Measurements from ENCODE around the gene IL21R.
"Not testable (repeated sequence)": the region's sequence is repeated elsewhere in the genome, so short reads cannot be mapped to it uniquely, and the experiment has no call there.

IL21R gene

GRCh38 chr16:27427538-27427937, 25.6 kb downstream of the IL21R start:
- DNase-seq (ENCODE audit: low read depth in 2 of 2) = no peak

- no peak for DNase-seq (ENCODE audit: low read depth in 2 of 2)
Measured at GRCh38 chr16:27428026-27428785, 26.2 kb downstream of the IL21R start.

DNA sequence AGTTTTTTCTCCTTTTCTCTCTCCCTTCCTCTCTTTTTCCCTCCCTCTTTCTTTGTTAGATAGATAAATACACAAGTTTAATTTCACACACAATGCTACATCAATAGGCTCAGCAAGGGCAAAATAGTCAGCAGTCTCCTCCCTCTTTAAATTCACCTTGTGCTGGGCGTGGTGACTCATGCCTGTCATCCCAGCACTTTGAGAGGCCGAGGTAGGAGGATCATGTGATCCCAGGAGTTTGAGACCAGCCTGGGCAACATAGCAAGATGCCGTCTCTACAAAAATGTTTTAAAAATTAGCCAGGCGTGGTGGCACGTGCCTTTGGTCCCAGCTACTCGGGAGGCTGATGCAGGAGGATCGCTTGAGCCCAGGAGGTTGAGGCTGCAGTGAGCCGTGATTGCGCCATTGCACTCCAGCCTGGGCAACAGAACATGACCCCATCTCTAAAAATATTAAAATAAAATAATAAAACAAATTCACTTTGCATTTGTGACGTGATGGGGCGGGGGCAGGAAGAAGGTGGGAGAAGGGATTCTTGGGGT, 27.4 kb downstream of the IL21R start:
- DNase-seq (ENCODE audit: low read depth in 2 of 2) = no peak

DNA sequence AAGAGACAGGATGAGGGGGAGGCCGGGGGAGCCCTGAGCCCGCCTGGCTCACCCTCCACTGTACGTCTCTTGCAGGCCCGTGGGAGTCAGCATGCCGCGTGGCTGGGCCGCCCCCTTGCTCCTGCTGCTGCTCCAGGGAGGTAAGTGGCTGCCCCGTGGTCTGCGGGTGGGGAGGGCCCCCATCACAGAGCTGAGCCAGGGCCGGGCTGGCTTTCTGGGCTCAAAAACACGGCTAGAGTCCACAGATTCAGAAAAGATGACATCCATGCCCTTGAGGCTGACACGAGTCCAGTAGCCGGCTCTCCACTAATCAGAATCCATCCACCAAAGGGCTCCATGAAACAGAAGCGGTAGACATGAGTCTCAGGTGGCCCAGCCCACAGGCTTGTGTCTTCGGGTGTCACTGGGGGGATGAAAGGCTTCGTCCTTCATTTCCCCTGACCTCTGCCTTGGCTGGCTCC, 28.0 kb downstream of the IL21R start:
- no peak for DNase-seq (ENCODE audit: low read depth in 2 of 2)

DNA sequence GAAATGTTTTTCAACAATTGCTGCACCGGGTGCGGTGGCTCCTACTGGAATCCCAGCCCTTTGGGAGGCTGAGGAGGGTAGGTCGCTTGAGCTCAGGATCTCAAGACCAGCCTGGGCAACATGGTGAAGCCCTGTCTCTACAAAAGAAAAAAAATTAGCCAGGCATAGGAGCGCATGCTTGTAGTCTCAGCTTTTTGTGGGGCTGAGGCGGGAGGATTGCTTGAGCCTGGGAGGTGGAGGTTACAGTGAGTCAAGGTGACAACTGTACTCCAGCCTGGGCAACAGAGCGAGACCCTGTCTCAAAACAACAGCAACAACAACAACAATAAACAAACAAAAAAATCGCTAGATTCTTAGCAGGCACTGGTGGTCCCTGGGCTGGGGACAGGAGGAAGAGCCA, 28.5 kb downstream of the IL21R start:
- no peak for DNase-seq (ENCODE audit: low read depth in 2 of 2)

- no peak for DNase-seq (ENCODE audit: low read depth in 2 of 2)
Measured at GRCh38 chr16:27430923-27431484, 29.0 kb downstream of the IL21R start.

GRCh38 chr16:27431773-27432532, 30.0 kb downstream of the IL21R start:
- DNase-seq (ENCODE audit: low read depth in 2 of 2) = no peak

GRCh38 chr16:27432558-27432957, 30.6 kb downstream of the IL21R start:
- no peak for DNase-seq (ENCODE audit: low read depth in 2 of 2)

- DNase-seq (ENCODE audit: low read depth in 2 of 2) = not testable (repeated sequence)
Measured at GRCh38 chr16:27433191-27433590, 31.2 kb downstream of the IL21R start.

DNA sequence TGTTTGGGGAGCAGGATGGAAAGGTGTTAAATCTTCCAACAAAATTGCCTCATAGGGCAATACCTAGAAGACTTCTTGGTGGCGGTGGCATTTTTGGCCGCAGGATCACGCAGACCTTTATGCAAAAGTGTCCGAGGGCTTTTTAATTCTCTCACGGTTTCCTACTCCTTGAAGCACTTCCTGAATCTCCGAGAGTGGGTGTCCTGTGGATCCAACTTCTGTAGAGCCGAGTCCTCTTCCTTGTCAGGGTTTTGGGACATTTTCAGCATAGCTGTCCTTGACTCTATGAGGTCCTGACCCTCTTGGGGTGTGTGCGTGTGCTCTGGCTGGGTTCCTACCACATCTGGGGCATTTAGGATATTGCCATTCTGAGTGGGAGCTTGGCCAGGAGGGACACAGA, 31.7 kb downstream of the IL21R start:
- no peak for DNase-seq (ENCODE audit: low read depth in 2 of 2)

GRCh38 chr16:27434141-27435051, 32.4 kb downstream of the IL21R start:
- DNase-seq (ENCODE audit: low read depth in 2 of 2) = no peak

GRCh38 chr16:27435146-27435545, 33.2 kb downstream of the IL21R start:
- not testable (repeated sequence) for DNase-seq (ENCODE audit: low read depth in 2 of 2)

- DNase-seq (ENCODE audit: low read depth in 2 of 2) = no peak
Measured at GRCh38 chr16:27436065-27436464, 34.1 kb downstream of the IL21R start.

DNA sequence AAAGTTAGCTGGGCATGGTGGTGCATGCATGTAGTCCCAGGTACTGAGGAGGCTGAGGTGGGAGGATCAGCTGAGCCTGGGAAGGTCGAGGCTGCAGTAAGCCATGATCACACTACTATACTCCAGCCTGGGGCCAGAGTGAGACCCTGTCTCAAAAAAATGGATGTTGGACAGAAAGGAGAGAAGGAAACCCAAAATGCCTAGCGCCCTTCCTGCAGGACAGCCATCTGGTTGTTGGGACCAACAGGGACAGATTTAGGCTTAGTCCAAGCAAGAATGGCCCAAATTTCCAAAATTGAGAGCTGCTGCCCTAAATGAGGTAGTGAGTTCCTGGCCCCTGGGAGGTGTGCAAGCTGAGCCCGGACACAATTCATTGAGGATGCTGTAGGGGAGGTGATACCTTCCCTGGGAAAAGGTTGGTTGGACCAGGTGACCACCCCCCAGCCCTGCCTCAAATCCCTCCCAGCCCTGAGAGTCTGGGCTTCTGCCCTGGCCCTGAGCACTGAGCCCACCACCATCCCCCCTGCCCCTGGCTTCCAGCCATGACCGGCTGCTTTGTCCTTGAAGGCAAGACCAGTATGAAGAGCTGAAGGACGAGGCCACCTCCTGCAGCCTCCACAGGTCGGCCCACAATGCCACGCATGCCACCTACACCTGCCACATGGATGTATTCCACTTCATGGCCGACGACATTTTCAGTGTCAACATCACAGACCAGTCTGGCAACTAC, 35.1 kb downstream of the IL21R start:
- DNase-seq (ENCODE audit: low read depth in 2 of 2) = no peak

DNA sequence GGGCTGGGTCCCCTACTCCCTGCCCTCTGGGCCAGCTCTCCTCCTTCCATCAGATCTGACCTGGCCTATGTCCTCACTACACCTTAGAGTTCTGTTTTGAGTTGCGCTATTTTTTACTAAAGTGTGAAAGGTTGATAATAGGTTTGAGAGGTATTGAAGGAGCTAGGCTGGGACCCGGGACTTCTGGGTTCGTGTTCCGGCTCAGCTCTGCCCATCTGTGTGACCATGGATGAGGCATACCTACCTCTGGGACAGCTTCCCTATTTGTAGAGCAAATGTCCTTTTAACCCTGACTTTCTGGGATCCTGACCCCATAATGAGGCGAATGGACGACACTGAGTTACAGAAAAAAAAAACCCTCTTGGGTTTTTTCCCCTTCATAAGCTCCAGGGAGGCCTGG, 36.0 kb downstream of the IL21R start:
- DNase-seq (ENCODE audit: low read depth in 2 of 2) = no peak

DNA sequence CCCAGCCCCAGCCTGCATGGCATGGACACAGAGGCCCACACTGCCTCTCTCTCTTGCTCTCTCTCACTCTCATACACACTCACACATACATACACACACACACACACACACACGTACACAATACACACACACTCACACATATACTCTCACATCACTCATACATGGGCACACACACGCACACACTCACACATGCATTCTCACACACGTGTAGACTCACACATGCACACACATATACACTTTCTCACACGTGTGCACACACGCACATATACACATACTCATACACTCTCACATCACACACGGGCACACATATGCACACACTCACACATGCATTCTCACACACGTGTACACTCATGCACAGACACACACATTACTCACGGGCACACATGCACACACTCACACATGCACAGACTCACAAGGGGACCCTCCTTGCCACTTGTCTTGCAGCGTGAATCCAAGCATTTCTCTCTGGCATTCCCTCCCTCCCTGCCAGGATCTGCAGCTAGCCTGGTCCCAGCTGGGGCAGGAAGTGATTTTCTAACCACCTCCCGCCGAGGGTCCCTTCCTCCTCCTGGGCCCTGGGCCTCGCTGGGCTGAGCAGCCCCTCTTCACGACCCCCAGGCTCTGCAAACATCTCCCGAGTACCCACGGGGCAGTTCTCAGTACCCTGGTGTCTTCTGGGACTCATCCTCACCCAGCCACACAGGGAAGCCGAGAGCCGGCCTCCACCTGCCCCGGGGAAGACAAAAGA, 37.5 kb downstream of the IL21R start:
- DNase-seq (ENCODE audit: low read depth in 2 of 2) = no peak

GRCh38 chr16:27441276-27441675, 39.3 kb downstream of the IL21R start:
- DNase-seq (ENCODE audit: low read depth in 2 of 2) = no peak

- DNase-seq (ENCODE audit: low read depth in 2 of 2) = no peak
Measured at GRCh38 chr16:27441998-27442397, 40.0 kb downstream of the IL21R start.

- DNase-seq (ENCODE audit: low read depth in 2 of 2) = no peak
Measured at GRCh38 chr16:27444015-27444414, 42.0 kb downstream of the IL21R start.

DNA sequence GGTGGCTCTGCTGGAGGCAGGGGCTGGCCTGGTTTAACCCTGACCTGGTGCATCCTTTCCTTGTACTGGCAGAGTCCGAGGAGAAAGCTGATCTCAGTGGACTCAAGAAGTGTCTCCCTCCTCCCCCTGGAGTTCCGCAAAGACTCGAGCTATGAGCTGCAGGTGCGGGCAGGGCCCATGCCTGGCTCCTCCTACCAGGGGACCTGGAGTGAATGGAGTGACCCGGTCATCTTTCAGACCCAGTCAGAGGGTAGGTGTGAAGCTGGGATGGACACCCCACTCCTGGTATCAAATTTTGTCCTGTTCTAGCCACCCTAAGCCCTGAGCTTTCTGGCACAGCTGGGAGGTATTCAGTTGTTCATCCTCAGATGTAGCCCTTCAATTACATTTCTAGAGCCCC, 42.5 kb downstream of the IL21R start:
- DNase-seq (ENCODE audit: low read depth in 2 of 2) = no peak
